Loucy (cell line): Measurements from ENCODE around the gene B4GALNT1.

Experiments
- H2AFZ ChIP-seq: fragments of 200-600 bp; sonication (generic); 2 replicates; pipeline ENCODE4 v1.6.0; 2016; ENCODE audit warnings: antibody characterized with exemption, mild to moderate bottlenecking, low read length, moderate library complexity
- H3F3A ChIP-seq: fragments of 200-600 bp; 2 replicates; pipeline ENCODE4 v1.6.0; 2016; ENCODE audit warnings: antibody characterized with exemption, low read depth, mild to moderate bottlenecking
- H3K27me3 ChIP-seq: fragments of 200-600 bp; sonication (generic); 2 replicates; pipeline ENCODE4 v1.6.1; 2014; ENCODE audit warnings: low read length, mild to moderate bottlenecking; ENCODE audit not compliant: insufficient read depth, poor library complexity, severe bottlenecking
- H3K36me3 ChIP-seq: fragments of 200-600 bp; sonication (generic); 2 replicates; pipeline ENCODE4 v1.6.1; 2016; ENCODE audit warnings: low read length; ENCODE audit not compliant: insufficient read depth
- H3K4me1 ChIP-seq: fragments of 200-600 bp; sonication (generic); 2 replicates; pipeline ENCODE4 v1.5.1; 2014; ENCODE audit warnings: low read length, mild to moderate bottlenecking; ENCODE audit not compliant: insufficient read depth, poor library complexity, severe bottlenecking
- H3K4me2 ChIP-seq: fragments of 200-600 bp; sonication (generic); 2 replicates; pipeline ENCODE4 v1.6.0; 2014; ENCODE audit warnings: antibody characterized with exemption, low read length, low read depth, mild to moderate bottlenecking; ENCODE audit not compliant: poor library complexity, severe bottlenecking
- H3K4me3 ChIP-seq: fragments of 200-600 bp; sonication (generic); 2 replicates; pipeline ENCODE4 v1.5.1; 2014; ENCODE audit warnings: low read length, mild to moderate bottlenecking, mixed read lengths; ENCODE audit not compliant: poor library complexity, severe bottlenecking
- H3K79me2 ChIP-seq: fragments of 200-600 bp; sonication (generic); 2 replicates; pipeline ENCODE4 v1.6.1; 2014; ENCODE audit warnings: low read length; ENCODE audit not compliant: insufficient read depth
- H3K9ac ChIP-seq: fragments of 200-600 bp; sonication (generic); 2 replicates; pipeline ENCODE4 v1.6.0; 2014; ENCODE audit warnings: mild to moderate bottlenecking, low read depth, low read length, moderate library complexity; ENCODE audit not compliant: poor library complexity, severe bottlenecking
- H3K9me2 ChIP-seq: fragments of 200-600 bp; sonication (generic); replicated peaks from 2 replicates; pipeline ENCODE4 v1.6.1; 2016; ENCODE audit warnings: low read depth, low read length, mixed read lengths
- H3K9me3 ChIP-seq: fragments of 200-600 bp; sonication (generic); 2 replicates; pipeline ENCODE4 v1.6.1; 2014; ENCODE audit warnings: mild to moderate bottlenecking, antibody characterized with exemption, low read length, low read depth; ENCODE audit not compliant: insufficient read depth
- H4K20me1 ChIP-seq: fragments of 200-600 bp; sonication (generic); 2 replicates; pipeline ENCODE4 v1.6.0; 2014; ENCODE audit warnings: antibody characterized with exemption, low read length, mild to moderate bottlenecking; ENCODE audit not compliant: insufficient read depth, poor library complexity, severe bottlenecking
- CTCF ChIP-seq: fragments of 200-600 bp; sonication (generic); conservative IDR thresholded peaks from 2 replicates; pipeline ENCODE4 v1.5.1; 2014; ENCODE audit warnings: mild to moderate bottlenecking, antibody characterized with exemption, low read length
- EZH2phosphoT487 ChIP-seq: fragments of 200-600 bp; IDR thresholded peaks from 2 replicates; pipeline ENCODE4 v1.6.1; 2018; ENCODE audit warnings: antibody characterized with exemption, mild to moderate bottlenecking, moderate library complexity, borderline replicate concordance

B4GALNT1 gene

GRCh38 chr12:57576613-57577160 is 56.3 kb downstream of the B4GALNT1 start:
- Histone ChIP-seq H3K9me2 (no peaks in the 10 kb centered on the region), H3K9ac (no peak overlapping the region), H4K20me1 (no peaks in the 10 kb centered on the region), H3K4me1 (peaks cover 5% of the 10 kb centered on the region), H2AFZ (no peak overlapping the region), H3K9me3 (no peaks in the 10 kb centered on the region), H3K4me2 (no peak overlapping the region), H3K36me3 (no peaks in the 10 kb centered on the region), H3K79me2 (no peaks in the 10 kb centered on the region), H3K27me3 (no peaks in the 10 kb centered on the region), H3F3A (no peaks in the 10 kb centered on the region), H3K4me3 (no peak overlapping the region)
- TF ChIP-seq CTCF, result no peak
- no peak for TF ChIP-seq EZH2phosphoT487
